Dermis microvascular lymphatic vessel endothelial cell (primary cell): ENCODE measurements around the gene NRF1. TPM values are rescaled to one million over a fixed set of nuclear protein-coding genes. Genes with fewer than 3 reads are reported as not detected.
"Not testable (repeated sequence)": the region's sequence is repeated elsewhere in the genome, so short reads cannot be mapped to it uniquely, and the experiment has no call there.

Experiments
- DNase-seq, 2 donors: peaks; one replicate each; pipeline versions ENCODE4 v3.0.0 to v3.0.0-alpha.2; 2010; ENCODE audit warnings: low read depth in 2 of 2
- total RNA-seq: library from RNA; depleted of rRNA; stranded (reverse); fragments of >200 nt; gene quantifications from 2 replicates; pipeline ENCODE4 v1.2.1, GENCODE V29; 2014

Gene NRF1
- total RNA-seq, 1 donor from 2014 or later: 9.9 TPM

DNA sequence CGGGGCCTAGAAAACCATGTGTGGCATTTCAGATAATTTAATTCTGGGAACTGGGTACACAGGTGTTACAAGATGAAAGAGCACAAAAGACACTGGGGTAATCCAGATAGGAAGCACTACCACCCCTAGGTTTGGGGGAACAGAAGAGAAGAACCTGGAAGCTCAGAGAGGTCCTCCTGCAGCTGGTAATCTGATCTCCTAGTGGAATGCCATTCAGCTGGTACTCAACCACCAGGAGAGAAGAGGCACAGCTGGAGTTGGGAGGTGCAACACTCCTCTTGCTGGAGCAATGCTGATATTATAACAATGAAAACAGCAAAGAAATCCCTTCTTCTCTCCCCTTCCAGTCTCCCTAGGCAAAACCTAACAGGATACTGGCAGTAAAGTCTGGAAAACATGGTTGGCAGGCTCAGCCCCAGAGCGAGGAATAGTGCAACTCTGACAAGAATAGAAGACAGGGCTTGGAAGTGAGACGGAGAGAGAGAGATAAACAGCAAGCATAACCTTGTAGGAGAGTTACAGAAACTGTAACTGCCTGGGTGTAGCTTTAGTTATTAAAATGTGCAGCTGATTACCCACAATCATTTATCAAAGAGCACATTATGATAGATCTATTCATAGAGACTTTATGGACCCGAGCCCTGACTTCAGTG lies 35.0 kb downstream of the NRF1 start:
- DNase-seq: no peak

GRCh38 chr7:129649128-129649690 lies 37.7 kb downstream of the NRF1 start:
- DNase-seq: no peak

- no peak for DNase-seq
Measured at GRCh38 chr7:129650056-129650758, 38.7 kb downstream of the NRF1 start.

DNA sequence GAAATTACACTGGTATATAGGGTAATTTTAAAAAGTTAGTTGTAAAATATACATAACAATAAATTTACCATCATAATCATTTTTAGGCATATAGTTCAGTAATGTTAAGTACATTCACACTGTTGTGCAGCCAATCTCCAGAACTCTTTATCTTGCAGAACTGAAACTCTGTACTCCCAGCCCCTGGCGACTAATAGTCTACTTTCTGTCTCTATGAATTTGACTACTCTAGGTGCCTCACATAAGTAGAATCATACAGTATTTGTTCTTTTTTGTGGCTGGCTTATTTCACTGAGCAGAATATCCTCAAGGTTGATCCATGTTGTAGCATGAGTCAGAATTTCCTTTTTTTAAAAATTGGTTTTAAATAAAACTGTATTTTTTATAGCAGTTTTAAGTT lies 41.4 kb downstream of the NRF1 start:
- no peak for DNase-seq

DNA sequence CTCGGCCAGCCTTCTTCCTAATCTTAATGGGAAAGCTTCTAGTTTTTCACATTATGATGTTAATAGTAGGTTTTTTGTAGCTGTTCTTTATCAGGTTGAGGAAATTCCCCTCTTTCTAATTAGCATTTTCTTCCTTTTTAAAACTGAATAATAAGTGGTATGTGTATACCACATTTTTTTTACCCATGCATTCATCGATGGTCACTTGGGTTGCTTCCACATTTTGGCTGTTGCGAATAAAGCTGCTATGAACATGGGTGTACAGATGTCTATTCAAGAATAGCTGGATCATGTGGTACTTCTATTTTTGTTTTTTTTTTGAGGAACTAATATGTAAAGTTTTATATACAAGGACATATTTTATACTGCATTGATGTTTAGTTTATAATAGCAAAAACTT lies 44.3 kb downstream of the NRF1 start:
- no peak for DNase-seq

DNA sequence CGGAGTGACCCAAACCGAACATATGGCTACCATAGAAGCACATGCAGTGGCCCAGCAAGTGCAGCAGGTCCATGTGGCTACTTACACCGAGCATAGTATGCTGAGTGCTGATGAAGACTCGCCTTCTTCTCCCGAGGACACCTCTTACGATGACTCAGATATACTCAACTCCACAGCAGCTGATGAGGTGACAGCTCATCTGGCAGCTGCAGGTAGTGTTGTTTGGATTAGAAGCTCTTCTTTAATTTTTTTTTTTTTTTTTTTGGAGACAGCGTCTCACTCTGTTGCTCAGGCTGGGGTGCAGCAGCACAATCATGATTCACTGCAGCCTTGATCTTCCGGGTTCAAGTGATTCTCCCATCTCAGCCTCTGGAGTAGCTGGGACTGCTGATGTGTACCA lies 45.8 kb downstream of the NRF1 start:
- DNase-seq: no peak

DNA sequence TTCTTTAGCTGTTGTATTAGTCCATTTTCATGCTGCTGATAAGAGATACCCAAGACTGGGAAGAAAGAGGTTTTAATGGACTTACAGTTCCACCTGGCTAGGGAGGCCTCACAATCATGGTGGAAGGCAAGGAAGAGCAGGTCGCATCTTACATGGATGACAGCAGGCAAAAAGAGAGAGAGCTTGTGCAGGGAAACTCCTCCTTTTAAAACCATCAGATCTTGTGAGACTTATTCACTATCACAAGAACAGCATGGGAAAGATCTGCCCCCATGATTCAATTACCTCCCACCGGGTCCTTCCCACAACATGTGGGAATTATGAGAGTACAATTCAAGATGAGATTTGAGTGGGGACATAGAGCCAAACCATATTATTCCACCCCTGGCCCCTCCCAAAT lies 48.4 kb downstream of the NRF1 start:
- DNase-seq: not testable (repeated sequence)

GRCh38 chr7:129661645-129662182 lies 50.2 kb downstream of the NRF1 start:
- no peak for DNase-seq

GRCh38 chr7:129663240-129663639 lies 51.7 kb downstream of the NRF1 start:
- not testable (repeated sequence) for DNase-seq

DNA sequence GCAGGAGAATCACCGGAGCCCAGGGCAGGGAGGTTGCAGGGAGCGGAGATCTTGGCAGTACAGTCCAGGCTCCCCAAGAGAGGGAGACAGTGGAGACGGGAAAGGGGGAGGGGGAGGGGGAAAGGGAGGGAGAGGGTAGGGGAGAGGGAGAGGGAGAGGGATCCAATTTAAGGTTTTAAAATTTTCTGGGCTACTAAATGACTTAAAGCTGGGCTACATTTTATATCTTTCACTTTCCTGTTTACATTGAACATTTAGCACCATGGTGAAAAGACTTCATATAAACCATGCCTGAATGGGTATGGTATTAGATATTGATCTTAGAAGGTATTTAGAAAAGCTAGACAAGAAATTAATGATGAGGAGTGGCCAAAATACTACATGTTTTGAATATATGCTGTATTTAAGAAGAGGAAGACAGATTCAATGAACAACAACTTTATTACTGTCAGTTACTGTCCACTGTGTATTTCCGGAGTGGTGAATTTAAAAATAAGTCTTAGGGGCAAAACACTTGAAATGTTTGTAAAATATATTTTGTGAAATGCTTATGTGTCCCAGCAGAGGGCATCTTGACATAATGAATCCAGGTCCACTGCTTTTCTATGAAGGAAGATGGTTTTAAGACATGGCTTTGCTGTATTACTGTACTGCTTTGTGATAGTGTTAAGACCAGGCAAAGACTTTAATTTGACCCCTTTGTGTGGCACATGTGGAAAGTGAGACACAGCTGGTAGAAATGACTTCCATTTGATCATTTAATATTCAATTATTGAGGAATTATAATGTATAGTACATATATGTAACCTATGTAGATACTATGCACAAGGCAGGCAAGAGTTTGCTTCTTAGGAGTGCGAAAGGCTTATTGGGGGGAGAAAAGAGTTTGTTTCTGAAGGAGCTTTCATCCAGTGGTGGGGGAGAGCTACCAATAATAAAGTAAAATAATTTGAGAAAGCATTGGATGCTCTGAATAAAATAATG lies 52.8 kb downstream of the NRF1 start:
- DNase-seq: peak; percentile 51 to 72

DNA sequence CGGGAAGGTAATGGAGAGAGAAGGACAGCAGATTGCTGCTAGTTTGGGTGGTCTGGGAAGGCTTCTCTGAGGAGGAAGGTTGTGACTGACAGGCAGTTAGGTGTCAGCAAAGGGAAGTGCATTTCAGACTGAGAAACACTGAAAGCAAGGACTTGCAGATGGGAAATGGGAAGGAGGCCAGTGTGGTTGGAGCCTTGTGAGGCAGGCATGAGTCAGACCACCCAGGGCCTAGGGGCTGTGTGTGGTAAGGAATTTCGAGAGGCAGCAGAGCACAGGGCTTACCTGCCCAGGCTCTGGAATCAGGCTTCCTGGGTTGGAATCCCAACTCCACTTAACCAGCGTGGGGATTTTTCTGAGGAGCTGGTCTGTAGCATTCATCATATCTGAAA lies 53.5 kb downstream of the NRF1 start:
- DNase-seq: peak in 1 of 2 donors; percentile 70

DNA sequence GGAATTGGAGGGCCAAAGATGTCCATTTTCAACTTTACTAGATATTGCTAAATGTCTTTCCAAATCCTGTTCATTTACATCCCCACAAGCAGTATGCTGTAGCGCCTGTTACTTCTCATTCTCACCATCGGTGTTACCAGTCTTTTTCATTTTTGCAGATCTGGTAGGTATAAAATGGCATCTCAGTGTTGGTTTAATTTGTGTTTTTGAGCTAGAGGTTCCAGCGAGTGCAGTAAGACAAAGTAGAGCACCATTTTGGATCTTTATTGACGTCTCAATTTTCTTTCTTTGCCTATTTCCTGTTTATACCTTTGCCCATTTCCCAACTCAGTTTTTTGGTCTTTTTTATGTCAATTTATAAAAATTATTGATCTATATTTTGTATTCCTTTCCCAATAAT lies 55.6 kb downstream of the NRF1 start:
- DNase-seq: no peak

DNA sequence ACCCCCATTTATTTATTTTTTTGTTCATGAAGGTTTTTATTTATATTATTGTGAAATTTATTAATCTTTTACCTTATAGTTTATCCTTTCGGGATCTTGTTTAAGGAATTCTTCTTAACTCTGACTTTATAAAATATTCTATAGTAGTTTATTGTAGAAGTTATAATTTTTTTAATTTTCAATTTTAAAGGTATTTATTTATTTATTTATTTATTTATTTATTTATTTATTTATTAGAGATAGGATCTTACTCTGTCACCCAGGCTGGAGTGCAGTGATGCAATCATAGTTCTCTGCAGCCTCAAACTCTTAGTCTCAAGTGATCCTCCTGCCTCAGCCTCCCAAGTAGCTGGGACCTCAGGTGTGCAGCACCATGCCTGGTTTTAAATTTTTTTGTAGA lies 56.0 kb downstream of the NRF1 start:
- DNase-seq: no peak

- DNase-seq: no peak
Measured at GRCh38 chr7:129669901-129670300, 58.4 kb downstream of the NRF1 start.

DNA sequence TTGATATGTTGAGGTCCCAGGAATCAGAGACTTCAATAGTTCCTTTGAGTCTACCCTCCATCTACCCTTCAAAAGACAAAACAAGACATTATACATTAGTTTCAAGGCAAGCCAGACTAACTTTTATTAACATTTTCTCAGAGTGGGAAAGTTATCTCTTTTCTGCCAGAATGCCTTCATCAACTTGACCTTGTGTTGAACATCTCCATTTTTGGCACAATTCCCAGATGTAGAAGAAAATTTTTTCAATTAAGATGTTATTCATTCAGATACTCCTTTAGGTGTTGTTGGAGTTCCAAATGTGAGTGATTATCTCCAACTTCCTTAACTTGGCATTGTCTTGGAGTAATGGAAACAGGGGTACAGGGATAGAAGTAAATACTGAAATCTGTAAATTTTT lies 59.1 kb downstream of the NRF1 start:
- DNase-seq: peak in 1 of 2 donors; percentile 55

- peak in 1 of 2 donors; percentile 59 for DNase-seq
Measured at GRCh38 chr7:129671266-129671665, 59.7 kb downstream of the NRF1 start.

- DNase-seq: not testable (repeated sequence)
Measured at GRCh38 chr7:129674475-129674874, 63.0 kb downstream of the NRF1 start.

- DNase-seq: no peak
Measured at GRCh38 chr7:129675521-129675920, 64.0 kb downstream of the NRF1 start.

- no peak for DNase-seq
Measured at GRCh38 chr7:129676017-129676897, 64.7 kb downstream of the NRF1 start.

GRCh38 chr7:129677796-129678195 lies 66.3 kb downstream of the NRF1 start:
- no peak for DNase-seq
